Measurements from ENCODE around the gene HNF1B.
A peak's percentile ranks its signal among the peaks of the same experiment; 100 is the strongest.
"Not testable (repeated sequence)": the region's sequence is repeated elsewhere in the genome, so short reads cannot be mapped to it uniquely, and the experiment has no call there.

The HNF1B gene

DNA sequence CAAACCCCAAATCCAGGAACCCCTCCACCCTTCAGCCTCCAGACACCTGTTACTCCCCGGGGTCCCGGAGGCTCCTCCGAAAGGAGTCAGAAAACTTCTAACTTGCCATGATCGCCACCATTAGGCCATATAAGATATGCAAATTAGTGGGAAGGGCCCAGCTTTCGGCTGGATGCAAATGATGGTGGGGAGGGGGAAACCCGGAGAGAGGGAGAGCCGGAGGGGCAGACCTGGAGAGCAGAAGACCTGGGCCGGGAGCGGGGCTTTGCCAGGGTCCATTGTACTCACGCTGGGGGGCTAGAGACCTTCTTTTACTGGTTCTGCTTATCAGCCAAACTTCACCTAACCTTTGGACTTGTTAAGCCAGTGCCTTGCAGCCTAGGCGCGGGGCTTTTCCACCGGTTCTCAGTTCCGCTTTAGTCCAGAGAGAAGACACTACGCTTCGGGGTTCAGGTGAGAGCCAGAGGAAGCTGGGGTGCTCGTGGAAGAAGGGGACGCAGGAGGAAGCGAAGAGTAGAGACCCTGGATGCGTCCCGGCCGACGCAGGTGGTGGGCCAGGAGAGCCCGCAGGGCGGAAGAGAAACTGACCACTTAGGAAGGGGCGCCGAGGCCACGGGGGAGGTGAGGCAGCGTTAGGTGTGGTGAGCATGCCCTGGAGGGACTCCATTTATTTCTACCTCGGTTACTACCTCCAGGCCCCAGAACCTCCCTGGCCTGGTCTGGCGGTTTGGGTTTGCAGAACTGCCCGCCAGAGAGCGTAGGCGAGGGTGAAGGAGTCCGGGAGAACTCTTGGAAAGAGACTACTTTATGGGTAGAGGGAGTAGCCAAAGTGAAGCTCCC is at the start of gene HNF1B:
Gene HNF1B (minus strand): TSS at position 99 of the 840 bp plus-strand sequence. CDS start 175 bp downstream, outside the sequence.
- DNase-seq: no peak

DNA sequence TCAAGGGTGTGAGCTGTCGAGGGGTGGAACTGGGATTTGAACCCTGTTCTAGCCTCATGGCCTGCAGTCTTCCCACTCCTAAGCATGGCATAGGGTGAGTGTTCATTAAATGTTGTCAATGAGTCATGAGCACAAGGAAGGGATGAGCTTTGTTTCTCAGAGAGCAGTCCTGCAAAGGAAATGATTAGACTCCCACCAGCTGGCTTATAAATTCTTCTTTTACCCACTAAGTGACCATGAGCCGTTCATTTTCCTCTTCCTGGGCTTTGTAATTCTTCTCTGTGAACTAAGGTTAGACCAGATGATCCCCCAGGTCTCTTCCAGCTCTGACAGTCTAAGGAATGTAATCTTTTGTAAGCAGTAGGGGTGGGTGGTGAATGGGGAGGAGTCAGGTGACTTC is 47.9 kb upstream of the HNF1B start:
- no peak for DNase-seq

DNA sequence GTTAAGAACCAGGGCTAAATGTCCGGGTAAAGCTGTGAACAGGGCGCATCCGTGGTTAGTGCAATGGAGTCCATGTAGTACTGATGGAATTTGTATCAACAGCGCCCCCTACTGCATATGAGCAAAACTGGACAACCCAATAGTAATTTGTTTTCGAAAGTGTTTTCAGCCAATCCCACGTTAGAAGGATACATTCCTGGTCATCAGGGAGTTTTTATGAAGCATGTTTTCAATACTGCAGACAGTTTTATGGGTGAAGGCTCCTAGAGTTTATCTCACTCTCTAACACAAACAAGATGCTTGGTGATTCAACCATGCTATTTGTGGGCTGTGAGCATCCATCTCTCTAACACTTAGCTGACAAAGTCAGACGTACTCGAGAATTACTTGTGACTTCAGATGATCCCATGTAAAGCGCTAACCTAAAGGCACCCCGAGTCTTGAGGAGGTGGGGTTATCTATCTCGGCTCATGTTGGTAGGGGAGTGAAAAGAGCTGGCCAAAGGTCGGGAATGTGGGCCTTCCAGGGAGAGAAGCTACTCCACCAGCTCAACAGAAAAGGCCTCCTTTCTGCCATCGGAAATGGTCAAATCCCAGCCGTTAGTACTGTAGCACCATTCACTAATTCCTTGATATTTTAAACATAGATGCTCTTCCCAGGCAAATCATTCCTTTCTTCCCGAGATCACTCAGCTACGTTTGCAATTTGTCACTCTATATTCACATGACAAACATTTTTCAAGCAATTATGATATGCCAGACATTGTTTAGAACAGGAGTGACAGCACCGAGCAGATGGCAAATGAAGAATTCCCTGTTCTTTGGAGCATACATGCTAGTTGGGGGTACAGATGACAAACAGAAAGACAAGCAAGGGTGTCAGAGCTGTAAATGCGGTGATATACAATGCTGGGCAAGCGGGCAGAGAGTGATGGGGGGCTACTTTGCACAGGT is 46.9 kb upstream of the HNF1B start:
- DNase-seq: peak; percentile 32

- DNase-seq: no peak
Observed at GRCh38 chr17:37789771-37790541, 45.1 kb upstream of the HNF1B start.

GRCh38 chr17:37789021-37789565 is 44.2 kb upstream of the HNF1B start:
- no peak for DNase-seq

GRCh38 chr17:37788526-37788925 is 43.7 kb upstream of the HNF1B start:
- no peak for DNase-seq

GRCh38 chr17:37787055-37787757 is 42.3 kb upstream of the HNF1B start:
- DNase-seq: no peak

- DNase-seq: no peak
Observed at GRCh38 chr17:37786481-37786880, 41.6 kb upstream of the HNF1B start.

GRCh38 chr17:37782460-37782859 is 37.6 kb upstream of the HNF1B start:
- DNase-seq: not testable (repeated sequence)

DNA sequence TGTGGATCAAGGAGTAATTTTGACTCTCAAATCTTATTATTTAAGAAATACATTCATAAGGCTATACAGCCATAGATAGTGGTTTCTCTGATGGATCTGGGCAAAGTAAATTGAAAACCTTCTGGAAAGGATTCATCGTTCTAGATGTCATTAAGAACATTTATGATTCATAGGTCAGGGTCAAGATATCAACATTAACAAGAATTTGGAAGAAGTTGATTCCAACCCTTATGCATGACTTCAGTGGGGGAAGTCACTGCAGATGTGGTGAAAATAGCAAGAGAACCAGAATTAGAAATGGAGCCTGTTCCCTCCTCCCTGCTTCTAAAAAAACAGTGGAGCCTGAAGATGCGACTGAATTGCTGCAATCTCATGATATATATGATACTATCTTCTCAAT is 36.6 kb upstream of the HNF1B start:
- no peak for DNase-seq

DNA sequence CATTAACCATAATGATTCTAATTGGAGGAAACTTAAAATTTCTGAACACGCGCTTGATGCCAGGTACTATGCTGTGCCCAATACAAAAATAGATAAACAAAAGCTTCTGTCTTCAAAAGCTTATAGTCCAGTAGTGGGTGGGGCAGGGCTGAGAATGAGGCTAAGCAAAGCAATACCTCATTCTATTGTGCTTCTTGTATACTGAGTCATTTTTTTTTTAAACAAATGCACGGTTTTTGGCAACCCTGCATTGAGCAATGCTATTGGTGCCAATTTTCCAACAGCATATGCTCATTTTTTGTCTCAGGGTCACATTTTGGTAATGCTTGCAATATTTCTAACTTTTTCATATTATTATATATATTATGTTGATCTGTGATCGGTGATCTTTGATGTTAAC is 34.7 kb upstream of the HNF1B start:
- no peak for DNase-seq

DNA sequence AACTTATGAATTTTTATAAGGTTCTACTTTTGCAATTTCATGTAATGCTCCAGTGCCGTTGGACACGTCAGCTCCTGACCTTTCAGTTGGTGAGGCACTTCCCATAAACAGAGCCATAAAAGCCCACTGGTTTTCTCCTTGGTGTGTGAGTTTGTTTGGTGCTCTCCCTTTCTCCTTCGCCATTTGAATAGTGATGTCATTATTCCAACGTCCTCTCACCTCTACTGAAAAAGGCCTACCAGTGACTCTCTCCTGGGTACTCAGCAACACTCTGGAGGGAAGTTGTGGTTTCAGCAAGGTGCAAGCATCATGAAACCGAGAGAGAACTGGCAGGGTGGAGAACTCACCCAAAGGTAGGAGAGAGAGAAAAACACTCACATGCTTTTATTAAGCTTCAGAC is 29.6 kb upstream of the HNF1B start:
- peak; percentile 21 for DNase-seq

DNA sequence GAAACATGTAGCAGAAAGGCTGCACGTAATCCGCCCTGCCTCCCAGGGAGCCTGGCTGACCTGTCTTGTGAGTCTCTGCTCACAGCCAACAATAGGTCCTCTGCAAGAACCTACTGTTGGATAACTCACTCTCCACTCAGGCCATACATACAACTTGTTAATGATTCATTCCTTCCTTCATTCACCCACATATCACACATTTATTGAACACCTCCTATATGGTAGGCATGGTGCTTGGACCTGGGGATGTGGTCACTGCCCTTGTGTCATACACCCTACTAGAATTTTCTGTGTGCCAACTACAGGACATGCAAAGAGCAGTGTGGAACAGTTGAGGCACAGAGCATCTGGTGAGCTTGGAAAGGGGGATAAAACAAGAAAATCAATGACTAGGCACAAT is 28.1 kb upstream of the HNF1B start:
- DNase-seq: no peak

DNA sequence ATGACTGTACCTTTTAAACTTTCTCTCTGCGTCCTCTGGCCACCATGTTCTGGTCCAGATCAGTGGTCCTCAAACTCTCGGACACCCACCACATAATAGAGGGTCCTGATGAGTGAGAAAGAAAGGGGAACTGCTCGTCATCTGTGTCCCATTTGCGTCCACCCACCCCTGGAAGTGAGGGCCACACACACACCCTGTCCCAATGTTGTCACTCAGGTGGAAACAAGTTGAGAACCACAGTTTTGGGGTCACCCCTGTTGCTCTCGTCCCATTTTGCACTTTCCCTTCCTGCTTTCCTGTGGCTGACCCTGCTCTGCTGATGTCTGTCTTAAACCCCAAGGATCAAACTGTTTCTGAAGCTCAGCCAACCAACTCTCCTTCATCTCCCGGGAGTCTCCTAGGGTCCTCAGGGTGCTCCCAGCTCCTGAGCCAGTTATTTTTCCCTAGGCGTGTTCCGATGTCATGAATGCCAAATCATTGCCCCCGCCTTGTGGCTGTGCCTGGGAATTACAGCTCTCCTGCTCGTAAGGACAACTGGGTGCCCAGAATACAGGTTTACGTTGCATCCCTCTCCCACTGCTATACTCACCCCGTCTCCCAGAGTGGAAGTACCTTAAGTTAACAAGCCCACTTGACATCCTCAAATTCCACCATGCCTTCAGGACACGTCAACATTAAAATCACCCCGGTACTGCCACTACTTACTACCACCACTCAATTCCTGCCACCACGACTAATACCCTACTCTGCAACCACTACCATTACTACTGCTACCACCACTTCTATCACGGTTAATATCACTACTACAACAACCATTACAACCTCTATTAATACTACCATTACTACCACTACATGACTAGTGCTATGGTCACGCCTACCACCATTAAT is 26.0 kb upstream of the HNF1B start:
- DNase-seq: peak; percentile 17

GRCh38 chr17:37769050-37769449 is 24.2 kb upstream of the HNF1B start:
- DNase-seq: no peak

DNA sequence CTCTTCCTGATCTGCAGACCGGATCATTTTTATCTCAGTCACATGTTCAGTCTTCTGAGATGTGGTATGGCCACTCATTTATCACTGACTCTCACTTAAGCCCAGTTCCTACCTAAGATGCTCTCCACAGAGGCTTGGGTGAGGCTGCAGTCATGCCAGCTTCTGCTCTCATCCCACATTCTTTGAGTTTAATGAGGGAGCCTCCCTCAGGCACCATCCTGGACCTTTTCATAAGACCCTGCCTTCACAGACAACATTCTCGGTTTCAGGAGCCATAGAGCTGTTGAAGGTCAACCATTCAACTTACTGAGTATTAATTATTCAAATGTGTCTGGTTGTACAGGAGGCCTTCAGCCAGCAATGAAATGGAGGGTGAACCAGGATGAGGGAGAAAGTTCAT is 23.6 kb upstream of the HNF1B start:
- DNase-seq: no peak

DNA sequence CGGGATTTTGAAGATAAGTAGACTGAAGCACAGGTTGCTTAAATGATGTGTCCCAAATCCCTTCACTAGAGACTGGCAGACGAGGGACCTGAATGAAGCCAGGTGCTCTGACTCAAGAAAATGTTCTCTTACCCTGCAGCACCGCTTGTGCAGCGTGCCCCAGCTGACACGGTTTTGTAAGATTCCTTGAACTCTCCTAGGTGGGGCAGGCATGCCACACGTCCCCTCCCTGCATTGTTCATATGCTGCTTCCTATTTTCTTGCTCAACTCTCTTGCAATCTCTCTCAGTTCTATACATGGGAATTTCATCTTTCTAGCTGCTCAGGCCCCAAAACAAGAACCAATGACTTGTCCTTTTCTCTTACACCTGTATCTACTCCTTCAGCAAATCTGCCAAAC is 22.1 kb upstream of the HNF1B start:
- no peak for DNase-seq

DNA sequence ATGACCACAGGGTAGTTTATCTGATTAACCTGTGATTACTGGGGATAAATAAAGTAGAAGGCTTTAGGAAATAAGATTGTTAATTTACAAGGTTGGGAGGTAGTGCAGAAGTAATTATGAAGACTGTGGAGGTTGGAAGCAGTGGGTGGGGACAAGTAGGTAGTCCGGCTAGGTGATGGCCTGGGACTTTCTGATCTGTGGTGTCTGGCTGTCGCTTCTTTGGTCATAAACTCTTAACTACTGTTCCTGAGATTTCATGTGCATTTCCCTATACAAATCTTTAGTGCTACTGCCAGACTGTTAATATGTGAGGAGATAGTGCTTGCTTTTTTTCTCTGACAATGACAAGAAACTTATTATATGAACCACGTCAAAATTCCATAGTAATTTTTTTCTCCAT is 19.5 kb upstream of the HNF1B start:
- no peak for DNase-seq

DNA sequence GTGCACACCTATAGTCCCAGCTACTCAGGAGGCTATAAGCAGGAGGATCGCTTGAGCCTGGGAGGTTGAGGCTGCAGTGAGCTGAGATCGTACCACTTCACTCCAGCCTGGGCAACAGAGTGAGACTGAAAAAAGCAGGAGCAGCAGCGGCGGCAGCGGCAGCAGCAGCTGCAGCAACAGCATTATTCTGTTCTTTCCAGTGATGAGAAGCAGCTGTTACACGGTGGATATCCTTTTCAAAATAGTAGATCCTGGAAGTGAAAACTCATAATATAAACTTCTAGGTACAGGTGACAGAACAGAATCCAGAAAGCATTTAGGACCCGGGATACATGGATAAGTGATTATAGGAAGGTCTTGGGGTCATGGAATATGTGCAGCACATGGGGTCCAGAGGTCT is 17.8 kb upstream of the HNF1B start:
- DNase-seq: no peak

DNA sequence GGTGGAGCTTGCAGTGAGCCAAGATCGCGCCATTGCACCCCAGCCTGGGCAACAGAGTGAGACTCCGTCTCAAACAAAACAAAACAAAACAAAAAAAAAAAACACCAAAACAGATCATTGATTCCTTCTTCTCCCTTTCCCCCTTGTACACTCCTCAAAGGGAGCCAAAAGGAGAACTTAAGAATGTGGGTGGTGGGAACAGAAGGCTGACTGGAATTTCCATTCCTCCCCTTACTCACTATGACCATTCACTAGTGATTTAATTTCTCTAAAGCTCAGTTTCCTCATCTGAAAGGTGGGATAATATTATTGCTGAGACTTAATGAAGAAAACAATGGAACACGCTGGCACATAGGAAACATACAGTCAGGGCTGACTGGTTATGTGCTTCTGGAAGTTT is 17.1 kb upstream of the HNF1B start:
- DNase-seq: no peak

- DNase-seq: no peak
Observed at GRCh38 chr17:37761059-37761458, 16.2 kb upstream of the HNF1B start.
